GM13977 (cell line): ENCODE results near the gene CPEB4.

Source experiments
- DNase-seq: peaks from one replicate; pipeline ENCODE4 v3.0.0; 2012; ENCODE audit warnings: low spot score
- CTCF ChIP-seq: IDR thresholded peaks from 2 replicates; pipeline ENCODE4 v1.5.1; 2012; ENCODE audit warnings: mild to moderate bottlenecking, control low read depth; ENCODE audit not compliant: insufficient read depth; ENCODE audit errors: extremely low read depth, missing control alignments
- in situ Hi-C: fragments of 300-500 bp; cut with MboI; formaldehyde crosslinking; loops from one replicate; pipeline ENCODE4 v1.12.0; 2022; ENCODE audit warnings: low sequenced_read_pairs, low pct_unique_long_range_greater_than_20kb, mixed read lengths, inconsistent platforms; ENCODE audit not compliant: unreplicated experiment

Gene CPEB4

GRCh38 chr5:173866858-173867679 is 21.1 kb upstream of the CPEB4 start:
- TF ChIP-seq CTCF: no peak
- in situ Hi-C loops: no loop called here
- DNase-seq: no peak

GRCh38 chr5:173868096-173868880 is 19.9 kb upstream of the CPEB4 start:
- DNase-seq: no peak

GRCh38 chr5:173869316-173869715 is 18.8 kb upstream of the CPEB4 start:
- in situ Hi-C loops: no loop called here
- no peak for DNase-seq
- TF ChIP-seq CTCF: no peak

More at GRCh38 chr5:173868096-173868880, 19.9 kb upstream of the CPEB4 start:
- in situ Hi-C loops: no loop called here
- no peak for TF ChIP-seq CTCF

GRCh38 chr5:173872957-173873305 is 15.2 kb upstream of the CPEB4 start:
- no peak for TF ChIP-seq CTCF
- no peak for DNase-seq
- in situ Hi-C loops: no loop called here

GRCh38 chr5:173873306-173873922 is 14.7 kb upstream of the CPEB4 start:
- in situ Hi-C loops: no loop called here
- DNase-seq: no peak

More at GRCh38 chr5:173873306-173873922, 14.7 kb upstream of the CPEB4 start:
- no peak for TF ChIP-seq CTCF
